GM23338 (cell line): Measurements from ENCODE around the gene LIME1. TPM values are rescaled to one million over a fixed set of nuclear protein-coding genes. Genes with fewer than 3 reads are reported as not detected.

Experiments
- ATAC-seq: fragments of 200-7000 bp; cut with Tn5 transposase; 3 replicates; pipeline ENCODE4 v1.9.1; 2020
- DNase-seq: peaks from one replicate; pipeline ENCODE4 v3.0.0-alpha.2; 2015; ENCODE audit warnings: low spot score
- H2AFZ ChIP-seq: fragments of 200-600 bp; sonication (generic); 2 replicates; pipeline ENCODE4 v1.8.0; 2016; ENCODE audit warnings: antibody characterized with exemption, mild to moderate bottlenecking, moderate library complexity
- H3F3A ChIP-seq: fragments of 200-600 bp; sonication (generic); replicated peaks from 2 replicates; pipeline ENCODE4 v1.8.0; 2017; ENCODE audit warnings: antibody characterized with exemption, mixed run types, low read depth
- H3K27ac ChIP-seq: fragments of 200-600 bp; sonication (generic); 2 replicates; pipeline ENCODE4 v1.6.1; 2016; ENCODE audit warnings: low read depth
- H3K27me3 ChIP-seq: fragments of 200-600 bp; sonication (generic); 2 replicates; pipeline ENCODE4 v1.8.0; 2016; ENCODE audit warnings: mild to moderate bottlenecking, mixed run types, moderate library complexity; ENCODE audit not compliant: insufficient read depth
- H3K36me3 ChIP-seq: fragments of 200-600 bp; sonication (generic); 2 replicates; pipeline ENCODE4 v1.8.0; 2016; ENCODE audit warnings: mild to moderate bottlenecking; ENCODE audit not compliant: insufficient read depth
- H3K4me1 ChIP-seq: fragments of 200-600 bp; sonication (generic); 2 replicates; pipeline ENCODE4 v1.8.0; 2016; ENCODE audit warnings: mild to moderate bottlenecking, moderate library complexity; ENCODE audit not compliant: insufficient read depth
- H3K4me2 ChIP-seq: fragments of 200-600 bp; sonication (generic); 2 replicates; pipeline ENCODE4 v1.7.1; 2017; ENCODE audit warnings: mixed run types
- H3K4me3 ChIP-seq: fragments of 200-600 bp; sonication (generic); 2 replicates; pipeline ENCODE4 v1.6.1; 2016; ENCODE audit warnings: mixed run types
- H3K79me2 ChIP-seq: fragments of 200-600 bp; sonication (generic); replicated peaks from 2 replicates; pipeline ENCODE4 v1.8.0; 2017; ENCODE audit warnings: mild to moderate bottlenecking; ENCODE audit not compliant: insufficient read depth
- H3K9me2 ChIP-seq: fragments of 200-600 bp; sonication (generic); 2 replicates; pipeline ENCODE4 v1.8.0; 2017; ENCODE audit not compliant: insufficient read depth
- H4K20me1 ChIP-seq: fragments of 200-600 bp; sonication (generic); replicated peaks from 2 replicates; pipeline ENCODE4 v1.8.0; 2017; ENCODE audit warnings: mild to moderate bottlenecking; ENCODE audit not compliant: insufficient read depth
- H3K27ac Mint-ChIP-seq: 2 replicates; pipeline ENCODE4 v1.8.0; 2020; ENCODE audit warnings: inconsistent platforms, mild to moderate bottlenecking, moderate library complexity, mixed read lengths
- H3K27me3 Mint-ChIP-seq: 3 replicates; pipeline ENCODE4 v1.8.0; 2022; ENCODE audit warnings: low read depth, mild to moderate bottlenecking, moderate library complexity, mixed read lengths, inconsistent platforms; ENCODE audit not compliant: insufficient read depth, poor library complexity
- H3K36me3 Mint-ChIP-seq: 3 replicates; pipeline ENCODE4 v1.8.0; 2021; ENCODE audit warnings: low read depth, mild to moderate bottlenecking, inconsistent platforms, moderate library complexity, mixed read lengths
- H3K4me1 Mint-ChIP-seq: 3 replicates; pipeline ENCODE4 v1.8.0; 2020; ENCODE audit warnings: mild to moderate bottlenecking, inconsistent platforms, mixed read lengths
- H3K4me3 Mint-ChIP-seq: 3 replicates; pipeline ENCODE4 v1.8.0; 2021; ENCODE audit warnings: moderate library complexity, mild to moderate bottlenecking, inconsistent platforms, mixed read lengths
- H3K9me3 Mint-ChIP-seq: 3 replicates; pipeline ENCODE4 v1.8.0; 2020; ENCODE audit warnings: moderate library complexity, mild to moderate bottlenecking, inconsistent platforms, mixed read lengths
- CREB1 ChIP-seq: fragments of 250-450 bp; sonication (Bioruptor Pico); IDR thresholded peaks from 2 replicates; pipeline ENCODE4 v1.5.0; 2020; ENCODE audit warnings: low read depth, mild to moderate bottlenecking, moderate library complexity
- CTCF ChIP-seq, 2 experiments: fragments of 200-600 bp in 1 of 2; sonication (generic) in 1 of 2; conservative IDR thresholded peaks; 2 replicates each; pipeline versions ENCODE4 v1.5.1 to v1.6.1; 2016 to 2017; ENCODE audit warnings: antibody characterized with exemption in 2 of 2, low read depth in 2 of 2, mild to moderate bottlenecking in 2 of 2, moderate library complexity in 1 of 2
- ETS1 ChIP-seq: IDR thresholded peaks from 2 replicates; pipeline ENCODE4 v1.6.1; 2016; ENCODE audit warnings: antibody characterized with exemption
- EZH2 ChIP-seq: fragments of 200-600 bp; sonication (generic); IDR thresholded peaks from one replicate; pipeline ENCODE4 v1.8.0; 2017; ENCODE audit warnings: antibody characterized with exemption, mild to moderate bottlenecking, low read depth; ENCODE audit not compliant: unreplicated experiment
- EZH2phosphoT487 ChIP-seq: fragments of 200-600 bp; sonication (generic); IDR thresholded peaks from one replicate; pipeline ENCODE4 v1.8.1; 2018; ENCODE audit warnings: antibody characterized with exemption; ENCODE audit not compliant: unreplicated experiment
- JUNB ChIP-seq: IDR thresholded peaks from one replicate; pipeline ENCODE4 v1.6.1; 2016; ENCODE audit warnings: antibody characterized with exemption; ENCODE audit not compliant: unreplicated experiment
- NANOG ChIP-seq: IDR thresholded peaks from 2 replicates; pipeline ENCODE4 v1.6.1; 2016; ENCODE audit warnings: antibody characterized with exemption, borderline replicate concordance
- POLR2AphosphoS5 ChIP-seq: IDR thresholded peaks from 2 replicates; pipeline ENCODE4 v1.6.1; 2016; ENCODE audit warnings: antibody characterized with exemption, low read depth
- REST ChIP-seq: IDR thresholded peaks from one replicate; pipeline ENCODE4 v1.6.1; 2018; ENCODE audit warnings: antibody characterized with exemption; ENCODE audit not compliant: unreplicated experiment
- STAT1 ChIP-seq: IDR thresholded peaks from one replicate; pipeline ENCODE4 v1.6.1; 2016; ENCODE audit warnings: antibody characterized with exemption; ENCODE audit not compliant: unreplicated experiment
- ZNF114 ChIP-seq: fragments of 250-450 bp; sonication (Bioruptor Pico); IDR thresholded peaks from 2 replicates; pipeline ENCODE4 v1.5.0; 2020; ENCODE audit warnings: mild to moderate bottlenecking, moderate library complexity
- ZNF331 ChIP-seq: fragments of 250-450 bp; sonication (Bioruptor Pico); IDR thresholded peaks from 2 replicates; pipeline ENCODE4 v1.5.0; 2020; ENCODE audit warnings: low read depth, mild to moderate bottlenecking, moderate library complexity
- ZNF462 ChIP-seq: fragments of 250-450 bp; sonication (Bioruptor Pico); IDR thresholded peaks from 2 replicates; pipeline ENCODE4 v1.5.0; 2020; ENCODE audit warnings: mild to moderate bottlenecking, moderate library complexity
- long read RNA-seq: library from polyadenylated mRNA; unstranded; transcript quantifications from one replicate; pipeline ENCODE4 v2.0.0, GENCODE V29; 2020; ENCODE audit not compliant: unreplicated experiment
- polyA plus RNA-seq: library from polyadenylated mRNA; unstranded; fragments of >200 nt; fragmentation: Nextera tagmentation; extraction: Ambion mirVana; gene quantifications from 2 replicates; pipeline ENCODE4 v1.2.1, GENCODE V29; 2016
- total RNA-seq: library from RNA; depleted of rRNA; stranded (reverse); fragments of >200 nt; shearing (Covaris generic); gene quantifications from 2 replicates; pipeline ENCODE4 v1.2.3, GENCODE V29; 2014; rRNA removed

Gene LIME1
- 3.6 and 12.2 TPM in 2 replicates for total RNA-seq
- 4.7 and 7.4 TPM in 2 replicates for polyA plus RNA-seq
- long read RNA-seq: 0 reads

- peaks cover 10% of the 10 kb centered on the region for H3K36me3 Mint-ChIP-seq
- peaks cover 15% of the 10 kb centered on the region for H3F3A ChIP-seq
- TF ChIP-seq NANOG (no peak), STAT1 (no peak), ZNF114 (CRISPR knock-in tag) (no peak), EZH2phosphoT487 (no peak), ZNF331 (CRISPR knock-in tag) (no peak), POLR2AphosphoS5 (no peak), CTCF (conservative IDR thresholded peaks at IDR 0.05; ENCODE audit: low read depth in 2 of 2) (no peak), REST (no peak), ZNF462 (no peak), ETS1 (no peak), EZH2 (no peak), JUNB (no peak), CREB1 (CRISPR knock-in tag) (no peak)
- no peak within 1 kb of the TSS for H2AFZ ChIP-seq
- no peaks in the 10 kb centered on the region for H4K20me1 ChIP-seq
- no peaks in the 10 kb centered on the region; the same call in 1 of the 2 replicates for H3K4me1 ChIP-seq
- H3K27me3 Mint-ChIP-seq: peaks cover 14% of the 10 kb centered on the region
- no peaks in the 10 kb centered on the region; the same call in 2 of the 3 replicates for H3K9me3 Mint-ChIP-seq
- peak within 1 kb of the TSS; percentile 26; the same call in 1 of the 3 replicates for H3K4me3 Mint-ChIP-seq
- H3K9me2 ChIP-seq: 0 out of 2 replicates have a peak, but pooled peaks cover 5% of the 10 kb centered on the region
- no peaks in the 10 kb centered on the region for H3K36me3 ChIP-seq
- DNase-seq (no peak), ATAC-seq (no peak)
- peak within 1 kb of the TSS; percentile 82 for H3K4me2 ChIP-seq
- no peak within 1 kb of the TSS for H3K27ac Mint-ChIP-seq
- no peak within 1 kb of the TSS for H3K27ac ChIP-seq
- peak within 1 kb of the TSS; percentile 63 for H3K4me3 ChIP-seq
- no peaks in the 10 kb centered on the region for H3K79me2 ChIP-seq
- H3K4me1 Mint-ChIP-seq: no peaks in the 10 kb centered on the region
- H3K27me3 ChIP-seq: peaks cover 6% of the 10 kb centered on the region
These were observed at the start of gene LIME1 for GRCh38 chr20:63735859-63736718. LIME1 (plus strand) TSS chr20:63736664; CDS start chr20:63737550, 886 bp downstream.
